Left hindlimb (tissue), 1 donor: ENCODE data around the gene OGT.
"Not testable (repeated sequence)": the region's sequence is repeated elsewhere in the genome, so short reads cannot be mapped to it uniquely, and the experiment has no call there.

ENCODE experiments used
- DNase-seq: peaks from one replicate; pipeline ENCODE4 v3.0.0-alpha.2; 2018

The OGT gene

DNA sequence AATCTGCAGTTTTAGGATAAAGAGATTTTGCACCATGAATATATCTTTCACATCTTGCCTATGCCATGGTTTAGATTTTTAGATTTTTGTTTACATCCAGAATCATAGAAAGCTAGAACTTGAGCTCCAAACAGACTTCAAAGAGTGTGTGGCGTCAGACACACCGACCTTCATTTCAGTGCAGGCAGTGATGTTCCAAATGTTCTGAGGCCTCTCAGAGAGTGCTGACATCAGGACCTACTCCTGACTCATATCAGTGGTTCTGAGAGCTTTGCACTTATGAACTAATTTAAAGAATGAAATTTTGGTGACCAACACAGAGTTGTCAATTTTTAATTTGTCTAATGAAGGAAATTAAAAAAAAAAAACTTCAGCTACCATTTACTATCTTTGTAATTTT lies 67.1 kb downstream of the OGT start:
- DNase-seq, result no peak

DNA sequence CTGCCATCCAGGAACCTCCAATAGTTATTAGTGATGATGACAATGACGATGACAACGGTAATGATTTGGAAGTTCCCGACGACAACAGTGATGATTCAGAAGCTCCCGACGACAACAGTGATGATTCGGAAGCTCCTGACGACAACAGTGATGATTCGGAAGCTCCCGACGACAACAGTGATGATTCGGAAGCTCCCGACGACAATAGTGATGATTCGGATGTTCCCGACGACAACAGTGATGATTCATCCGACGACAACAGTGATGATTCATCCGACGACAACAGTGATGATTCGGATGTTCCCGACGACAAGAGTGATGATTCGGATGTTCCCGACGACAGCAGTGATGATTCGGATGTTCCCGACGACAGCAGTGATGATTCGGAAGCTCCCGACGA lies 70.7 kb downstream of the OGT start:
- DNase-seq, result no peak

DNA sequence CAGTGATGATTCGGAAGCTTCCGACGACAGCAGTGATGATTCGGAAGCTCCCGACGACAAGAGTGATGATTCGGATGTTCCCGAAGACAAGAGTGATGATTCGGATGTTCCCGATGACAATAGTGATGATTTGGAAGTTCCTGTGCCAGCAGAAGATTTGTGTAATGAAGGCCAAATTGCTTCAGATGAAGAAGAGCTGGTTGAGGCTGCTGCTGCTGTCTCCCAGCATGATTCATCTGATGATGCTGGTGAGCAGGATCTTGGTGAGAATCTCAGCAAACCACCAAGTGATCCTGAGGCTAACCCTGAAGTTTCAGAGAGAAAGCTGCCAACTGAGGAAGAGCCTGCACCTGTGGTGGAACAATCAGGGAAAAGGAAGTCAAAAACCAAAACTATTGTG lies 71.2 kb downstream of the OGT start:
- no peak for DNase-seq

DNA sequence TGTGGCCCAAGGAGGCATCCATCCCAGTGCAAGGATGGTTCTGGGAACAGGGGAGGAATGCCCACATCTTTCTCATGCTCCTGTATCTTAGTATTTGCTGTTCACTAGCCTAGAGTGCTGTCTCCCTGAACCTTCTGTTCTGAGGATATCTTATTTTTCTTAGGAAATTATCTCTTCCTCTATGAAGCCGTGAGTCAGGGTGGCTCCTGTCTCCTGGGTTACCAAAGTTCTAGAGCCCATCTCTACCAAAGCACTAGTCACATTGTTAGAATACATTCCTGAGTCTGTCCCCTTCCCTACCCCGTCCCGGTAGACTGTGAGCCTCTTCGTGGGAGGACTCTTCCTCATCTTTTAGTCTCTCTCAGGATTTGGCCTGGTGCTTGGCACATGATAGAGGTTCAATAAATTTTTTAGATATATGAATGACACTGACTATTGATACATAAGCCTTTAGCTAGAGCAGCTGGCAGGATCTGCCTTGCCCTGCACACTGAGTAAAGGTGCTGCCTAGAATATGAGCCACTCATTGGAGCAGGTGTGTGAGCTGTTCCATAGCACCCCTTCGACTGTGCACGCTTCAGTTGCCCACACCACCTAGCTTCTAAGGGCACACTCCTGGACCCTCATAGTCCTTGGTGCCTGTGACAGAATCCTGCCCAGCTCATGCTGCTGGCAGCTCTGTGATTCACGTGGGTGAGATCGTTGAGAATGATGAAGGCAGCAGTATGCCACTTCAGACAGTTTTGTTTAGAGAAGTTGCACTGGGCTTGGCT lies 72.1 kb downstream of the OGT start:
- no peak for DNase-seq

DNA sequence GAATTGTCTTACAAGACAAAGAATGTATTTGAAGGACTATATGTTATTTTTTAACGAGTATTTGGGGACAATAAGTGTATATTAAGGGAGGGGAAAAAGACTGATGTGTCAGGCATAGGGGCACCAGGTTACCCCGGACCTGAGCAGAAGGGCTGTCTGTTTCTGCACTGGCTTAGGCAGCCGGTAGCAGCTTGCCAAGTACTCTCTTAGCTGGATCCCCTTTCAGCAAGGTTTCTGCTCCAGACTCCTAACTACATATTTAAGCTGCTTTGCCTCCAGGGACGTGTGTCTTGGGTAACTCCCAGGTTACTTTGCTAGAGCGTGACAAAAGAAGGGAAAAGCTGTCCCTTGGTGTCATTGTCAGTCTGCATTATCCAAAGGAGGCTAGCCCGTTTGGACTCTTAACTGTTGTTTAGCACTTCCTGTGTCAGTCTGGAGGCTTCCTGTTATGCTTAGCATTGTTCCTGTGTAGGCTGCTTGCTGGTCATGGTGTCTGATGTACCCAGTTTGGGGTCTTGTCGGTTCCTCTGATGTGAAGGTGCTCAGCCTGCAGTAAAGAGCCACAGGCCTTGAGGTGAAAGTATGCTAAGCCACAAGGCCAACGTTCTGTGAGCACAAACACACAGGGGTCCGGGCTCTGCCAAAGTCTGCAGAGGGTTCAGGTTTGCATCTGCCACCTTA lies 73.8 kb downstream of the OGT start:
- no peak for DNase-seq

DNA sequence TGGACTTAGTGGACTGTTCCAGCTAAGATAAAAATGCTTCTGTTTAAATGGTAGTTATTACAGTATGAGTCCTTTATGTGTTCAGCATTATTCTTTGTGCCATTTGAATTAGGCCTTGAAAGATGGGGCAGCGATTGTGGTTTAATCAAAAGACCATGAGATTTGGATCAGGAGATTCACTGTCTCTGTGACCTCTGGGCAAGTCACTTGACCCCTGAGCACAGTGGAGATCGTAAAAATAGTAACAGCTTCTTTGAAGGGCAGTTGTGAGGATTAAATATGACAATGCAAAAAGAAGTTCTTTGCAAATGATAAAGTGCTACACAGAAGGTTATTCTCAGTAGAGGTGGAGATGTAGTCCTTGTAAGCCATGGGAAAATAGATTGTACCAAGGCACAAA lies 74.6 kb downstream of the OGT start:
- DNase-seq, result no peak

- DNase-seq, result no peak
These were observed 76.3 kb downstream of the OGT start for GRCh38 chrX:71609095-71609750.

GRCh38 chrX:71611736-71612135 lies 78.8 kb downstream of the OGT start:
- DNase-seq, result not testable (repeated sequence)

GRCh38 chrX:71612256-71612655 lies 79.4 kb downstream of the OGT start:
- no peak for DNase-seq

DNA sequence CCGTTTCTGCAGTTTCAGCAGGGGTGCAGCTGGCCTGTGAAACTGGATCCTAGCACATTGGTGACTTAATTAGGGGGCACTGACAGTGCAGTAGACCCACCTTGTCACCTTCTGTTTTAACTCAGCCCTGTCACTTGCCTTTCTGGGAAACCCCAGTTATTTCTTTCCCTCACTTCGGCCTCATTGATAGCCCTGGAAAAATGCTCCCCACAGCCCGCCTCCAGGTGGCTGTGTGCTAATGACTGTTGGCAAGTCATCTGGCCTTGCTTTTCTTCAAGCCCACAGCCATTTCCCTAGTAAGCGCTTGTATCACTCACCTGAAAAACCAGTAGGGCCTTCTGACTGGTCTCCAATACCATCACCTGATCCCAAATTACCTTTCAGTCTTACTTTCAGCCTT lies 82.2 kb downstream of the OGT start:
- no peak for DNase-seq

DNA sequence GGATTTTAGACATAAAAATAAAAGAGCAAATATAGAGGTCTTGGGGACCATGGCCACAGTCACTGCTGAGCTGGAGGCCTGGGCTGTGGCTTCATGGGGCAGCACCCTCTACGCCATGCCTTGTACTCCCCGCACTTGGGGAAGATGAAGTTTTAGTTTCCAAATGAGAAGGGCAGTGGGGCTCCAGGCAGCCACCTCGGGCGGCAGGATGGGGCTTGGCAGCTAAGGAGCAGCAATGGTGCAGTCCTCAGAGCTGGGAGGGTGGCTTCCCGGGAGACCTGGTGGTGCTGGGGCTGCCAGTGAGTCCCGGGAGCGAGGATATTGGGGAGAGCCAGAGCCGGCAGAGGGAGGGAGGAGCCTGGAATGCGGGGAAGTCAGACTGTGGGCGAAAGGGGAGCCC lies 83.0 kb downstream of the OGT start:
- no peak for DNase-seq

DNA sequence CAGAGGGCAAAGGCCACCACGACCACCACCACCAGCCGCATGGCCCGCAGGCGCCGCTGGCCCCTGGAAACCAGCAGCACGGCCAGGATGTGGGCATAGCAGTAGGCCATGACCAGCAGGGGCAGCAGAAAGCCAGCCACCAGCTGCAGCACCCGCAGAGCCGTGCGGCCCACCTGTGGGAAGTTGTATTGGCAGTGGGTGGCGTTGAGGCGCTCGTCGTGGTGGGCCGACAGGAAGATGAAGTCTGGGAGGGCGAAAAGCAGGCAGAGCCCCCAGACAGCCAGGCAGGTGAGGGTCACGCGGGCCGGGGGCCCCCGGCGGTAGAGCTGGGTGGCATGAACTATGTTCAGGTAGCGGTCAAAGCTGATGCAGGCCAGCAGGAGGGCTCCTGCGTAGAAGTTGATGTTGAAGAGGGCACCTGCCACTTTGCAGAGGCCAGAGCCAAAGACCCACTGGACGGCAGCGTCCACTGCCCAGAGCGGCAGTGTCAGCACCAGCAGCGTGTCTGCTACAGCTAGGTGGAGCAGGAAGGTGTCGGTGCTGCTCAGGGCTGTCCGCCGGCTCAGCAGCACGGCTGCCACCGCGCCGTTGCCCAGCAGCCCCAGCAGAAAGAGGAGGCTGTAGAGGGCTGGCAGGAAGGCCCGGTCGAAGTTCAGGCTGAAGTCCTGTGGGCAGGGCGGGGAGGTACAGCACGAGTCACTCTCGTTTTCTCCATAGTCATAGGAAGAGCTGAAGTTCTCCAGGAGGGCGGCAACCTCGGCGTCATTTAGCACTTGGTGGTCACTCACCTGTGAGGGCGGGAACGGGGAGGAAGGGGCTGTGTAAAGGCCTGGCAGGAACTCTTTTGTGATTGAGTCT lies 84.0 kb downstream of the OGT start:
- no peak for DNase-seq

DNA sequence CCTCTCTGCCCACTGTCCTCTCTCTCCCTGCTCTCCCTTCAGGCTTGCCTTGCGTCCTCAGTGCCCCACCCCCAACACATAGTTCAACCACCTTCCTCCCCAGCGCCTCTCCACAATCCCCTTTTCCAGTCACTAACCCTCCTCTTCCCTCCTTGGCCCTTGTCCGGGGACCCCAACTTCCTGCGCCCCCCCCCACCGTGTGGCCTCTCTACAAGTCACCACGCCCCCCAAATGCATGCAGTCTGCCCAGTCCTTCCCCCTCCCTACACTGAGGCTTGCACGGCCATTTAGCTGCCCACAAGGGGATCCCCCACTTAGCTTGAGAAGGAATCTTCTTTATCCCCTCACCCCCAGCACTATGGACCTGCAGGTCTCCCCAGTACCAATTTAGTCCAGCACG lies 84.8 kb downstream of the OGT start:
- DNase-seq, result no peak

GRCh38 chrX:71618303-71618721 lies 85.4 kb downstream of the OGT start, which contains the start of gene CXCR3:
Gene CXCR3, minus strand, starts transcription at chrX:71618511. Its CDS starts 62 bp downstream, at chrX:71618449.
- peak; percentile 45 for DNase-seq

GRCh38 chrX:71618787-71619186 lies 85.9 kb downstream of the OGT start:
- no peak for DNase-seq

- DNase-seq, result no peak
These were observed 86.3 kb downstream of the OGT start for GRCh38 chrX:71619193-71619592.

DNA sequence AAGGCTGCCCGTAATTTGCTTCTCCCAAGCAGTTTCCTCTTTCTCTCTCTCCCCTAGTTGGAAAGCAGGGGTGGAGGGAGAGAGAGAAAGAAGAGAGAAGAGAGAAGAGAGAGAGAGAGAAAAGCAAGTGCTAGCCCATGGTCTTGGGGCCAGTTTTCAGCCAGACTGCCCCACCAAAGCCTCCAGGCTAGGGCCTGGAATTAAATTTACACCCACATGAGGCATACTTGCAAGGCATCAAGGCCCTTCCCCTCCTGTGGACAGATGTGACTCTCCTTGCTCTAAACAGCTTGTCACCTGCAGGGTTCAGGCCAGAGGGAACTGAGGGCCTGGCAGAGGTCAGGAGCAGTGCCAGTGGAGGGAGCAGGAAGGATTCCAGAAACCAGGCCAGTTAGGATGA lies 87.1 kb downstream of the OGT start:
- DNase-seq, result no peak

DNA sequence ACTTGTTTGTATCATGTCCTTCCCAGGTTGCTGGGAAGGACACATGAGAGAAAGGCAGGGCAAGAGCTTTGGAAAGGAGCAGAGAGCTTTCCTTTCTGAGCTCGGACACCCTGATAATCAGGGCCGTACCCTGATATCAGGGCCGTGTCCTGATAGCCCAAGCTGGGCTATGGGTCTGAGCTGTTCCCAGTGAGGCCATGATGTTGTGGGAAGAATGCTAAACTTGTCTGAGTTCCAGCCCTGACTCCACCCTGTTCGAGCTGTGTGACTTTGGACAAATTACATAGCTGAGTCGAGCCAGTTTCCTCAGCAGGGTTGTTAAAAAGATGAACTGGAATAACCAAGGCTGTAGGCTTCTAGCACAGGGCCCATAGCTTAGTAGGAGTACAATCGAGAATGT lies 88.7 kb downstream of the OGT start:
- DNase-seq, result peak; percentile 35

- no peak for DNase-seq
These were observed 89.2 kb downstream of the OGT start for GRCh38 chrX:71622032-71622575.

GRCh38 chrX:71622576-71623450 lies 89.9 kb downstream of the OGT start:
- peak; percentile 88 for DNase-seq

DNA sequence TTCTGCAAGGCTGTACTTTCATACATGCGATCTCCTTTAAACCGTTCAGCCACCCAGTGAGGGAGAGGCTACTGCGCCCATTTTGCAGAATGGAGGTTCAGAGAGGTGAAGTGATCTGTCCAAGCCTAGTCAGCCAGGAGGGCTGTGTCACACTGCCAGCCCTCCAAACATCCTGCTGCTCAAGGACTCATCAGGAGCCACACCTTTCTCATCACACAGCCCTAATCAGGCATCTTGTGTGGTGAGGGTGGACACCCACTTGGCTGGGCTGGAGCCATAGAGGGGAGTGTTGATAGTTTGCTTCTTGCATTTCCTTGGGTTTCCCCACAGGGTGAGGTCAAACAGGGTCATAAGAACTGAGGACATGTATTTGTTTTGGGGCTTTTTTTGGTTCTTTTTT lies 90.8 kb downstream of the OGT start:
- no peak for DNase-seq

GRCh38 chrX:71625471-71625870 lies 92.6 kb downstream of the OGT start:
- DNase-seq, result no peak
